ENCODE results near the gene THBS1.

DNA sequence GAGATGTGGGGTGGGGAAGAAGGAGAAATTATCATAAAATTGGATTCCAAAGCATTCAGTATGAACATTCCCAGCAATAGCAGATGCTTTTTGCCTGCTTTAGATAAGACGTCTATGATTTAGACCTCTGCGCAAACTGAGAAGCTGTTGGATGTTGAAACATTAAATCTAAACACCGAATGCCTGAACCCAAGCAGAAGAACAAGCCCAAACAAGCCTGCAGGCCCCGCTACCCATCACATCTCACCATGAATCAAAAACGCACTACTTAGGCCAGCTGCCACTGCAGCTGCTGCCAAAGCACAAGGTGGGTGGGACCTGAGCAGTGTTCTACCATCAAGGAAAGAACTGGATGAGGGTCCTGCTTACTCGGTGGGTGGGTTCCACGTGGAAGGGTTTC lies 24.4 kb upstream of the THBS1 start:
- TF ChIP-seq, protein P1, sequence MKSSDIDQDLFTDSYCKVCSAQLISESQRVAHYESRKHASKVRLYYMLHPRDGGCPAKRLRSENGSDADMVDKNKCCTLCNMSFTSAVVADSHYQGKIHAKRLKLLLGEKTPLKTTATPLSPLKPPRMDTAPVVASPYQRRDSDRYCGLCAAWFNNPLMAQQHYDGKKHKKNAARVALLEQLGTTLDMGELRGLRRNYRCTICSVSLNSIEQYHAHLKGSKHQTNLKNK (CRISPR knock-in tag; IDR thresholded peaks at IDR 0.05), result no peak
- TF ChIP-seq JUN (CRISPR knock-in tag; IDR thresholded peaks at IDR 0.05), result no peak
